Colonic mucosa (tissue), 4 donors: Measurements from ENCODE around the gene FNDC7. TPM values are rescaled to one million over a fixed set of nuclear protein-coding genes. Genes with fewer than 3 reads are reported as not detected.

ENCODE experiments used
- DNase-seq: peaks from one replicate; pipeline ENCODE4 v3.0.0-alpha.2; 2020
- H3K27ac ChIP-seq: fragments of 200-600 bp; one replicate; pipeline ENCODE4 v1.8.0; 2021
- H3K27me3 ChIP-seq: fragments of 200-600 bp; one replicate; pipeline ENCODE4 v1.8.0; 2021
- H3K36me3 ChIP-seq: fragments of 200-600 bp; one replicate; pipeline ENCODE4 v1.8.0; 2021
- H3K4me1 ChIP-seq: fragments of 200-600 bp; one replicate; pipeline ENCODE4 v1.8.0; 2021; ENCODE audit warnings: mild to moderate bottlenecking
- H3K4me3 ChIP-seq: fragments of 200-600 bp; one replicate; pipeline ENCODE4 v1.8.0; 2021
- H3K9ac ChIP-seq, 2 donors: one replicate each; pipeline ENCODE4 v1.7.0; 2013; ENCODE audit warnings: control low read depth in 2 of 2, low read depth in 2 of 2, low read length in 2 of 2
- H3K9me3 ChIP-seq: fragments of 200-600 bp; one replicate; pipeline ENCODE4 v1.8.0; 2021
- CTCF ChIP-seq: fragments of 200-600 bp; IDR thresholded peaks from one replicate; pipeline ENCODE4 v1.8.0; 2022; ENCODE audit warnings: antibody characterized with exemption, mild to moderate bottlenecking
- intact Hi-C: fragments of 100-400 bp; cut with DNase I; formaldehyde crosslinking; loops from one replicate; pipeline ENCODE4 v1.14.1; 2022
- total RNA-seq, 2 donors: library from RNA; stranded (reverse); fragmentation: NEBNext Ultra II Directional in 1 of 2; extraction: Animal tissue kit (Norgen Biotek cat#: 25700) in 1 of 2; gene quantifications; one replicate each; pipeline ENCODE4 v1.2.1, GENCODE V29; 2021
- donor health status: healthy.
- donor health status: DM: no; HTN: no; CAD: no.
- donor health status: DM: no; HTN: no; CAD: no.

Gene FNDC7
- total RNA-seq, 2 donors from 2014 or later, result not detected

DNA sequence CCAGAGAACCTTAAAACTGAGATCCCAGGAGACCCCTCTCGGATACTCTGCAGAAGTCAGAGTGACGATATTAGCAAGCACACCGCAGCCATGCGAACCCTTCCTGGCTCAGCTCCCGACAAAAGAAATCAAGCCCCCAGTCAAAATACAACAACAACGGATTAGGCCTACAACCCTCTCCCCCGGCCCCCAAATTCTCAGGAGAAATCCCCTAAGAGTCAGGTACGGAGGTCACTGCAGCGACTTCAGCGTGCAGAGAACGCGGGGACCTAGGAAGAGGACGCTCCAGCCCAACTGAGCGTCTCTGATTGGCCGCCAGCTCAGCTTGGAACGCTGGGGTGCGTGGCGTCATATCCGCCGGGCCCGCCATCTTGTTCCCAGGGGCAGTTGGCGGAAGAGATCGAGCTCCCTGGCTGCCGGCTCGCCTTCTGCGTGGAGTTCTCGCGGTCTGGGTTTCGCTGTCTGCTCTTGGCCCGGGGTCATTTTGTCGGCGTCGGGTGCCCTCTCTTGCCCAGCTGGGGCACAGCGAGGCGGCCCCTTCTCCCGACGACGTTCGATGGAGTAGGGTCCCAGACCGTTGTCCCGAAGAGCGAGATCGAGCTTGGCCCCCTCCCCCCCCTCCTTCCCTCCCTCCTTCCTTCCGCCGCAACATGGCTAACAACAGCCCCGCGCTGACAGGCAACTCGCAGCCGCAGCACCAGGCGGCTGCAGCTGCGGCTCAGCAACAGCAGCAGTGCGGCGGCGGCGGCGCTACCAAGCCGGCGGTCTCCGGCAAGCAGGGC, 20.6 kb upstream of the FNDC7 start, which contains the start of gene PRPF38B:
TSS of gene PRPF38B (plus strand) at position 369 of the 782 bp plus-strand sequence. CDS start at position 651, 282 bp downstream.
- no peak for TF ChIP-seq CTCF
- Histone ChIP-seq H3K36me3 (peaks cover 6% of the 10 kb centered on the region), H3K27me3 (no peaks in the 10 kb centered on the region), H3K27ac (peak within 1 kb of the TSS; percentile 97), H3K4me1 (no peaks in the 10 kb centered on the region), H3K9ac (peak within 1 kb of the TSS; percentile 93 to 99), H3K9me3 (no peaks in the 10 kb centered on the region), H3K4me3 (peak within 1 kb of the TSS; percentile 73)
- intact Hi-C loops, result no loop called here
- DNase-seq, result peak; percentile 95

- peak; percentile 68 for DNase-seq
Measured at GRCh38 chr1:108692724-108693655, 19.7 kb upstream of the FNDC7 start.

GRCh38 chr1:108695535-108695934, 17.2 kb upstream of the FNDC7 start:
- Histone ChIP-seq H3K9me3 (no peaks in the 10 kb centered on the region), H3K27ac (no peak overlapping the region), H3K4me1 (no peaks in the 10 kb centered on the region), H3K9ac (no peak overlapping the region), H3K4me3 (no peak overlapping the region), H3K36me3 (peaks cover 13% of the 10 kb centered on the region), H3K27me3 (no peaks in the 10 kb centered on the region)
- DNase-seq, result no peak
- intact Hi-C loops, result loop anchor here (2.0 kb wide), 1 partner anchor 51 kb away; the partner anchor contains the start of gene STXBP3
- TF ChIP-seq CTCF, result no peak

More at GRCh38 chr1:108692724-108693655, 19.7 kb upstream of the FNDC7 start:
- TF ChIP-seq CTCF, result no peak
- Histone ChIP-seq H3K4me3 (peak overlapping the region; percentile 73), H3K27me3 (no peaks in the 10 kb centered on the region), H3K27ac (peak overlapping the region; percentile 97), H3K9me3 (no peaks in the 10 kb centered on the region), H3K36me3 (peaks cover 9% of the 10 kb centered on the region), H3K4me1 (no peaks in the 10 kb centered on the region), H3K9ac (peak overlapping the region; percentile 93 to 99)
- intact Hi-C loops, result no loop called here

- intact Hi-C loops, result no loop called here
Measured at GRCh38 chr1:108699375-108700332, 13.1 kb upstream of the FNDC7 start.

More at GRCh38 chr1:108699375-108700332, 13.1 kb upstream of the FNDC7 start:
- no peak for DNase-seq
- Histone ChIP-seq H3K9me3 (no peaks in the 10 kb centered on the region), H3K9ac (no peak overlapping the region), H3K4me1 (no peaks in the 10 kb centered on the region), H3K27ac (no peak overlapping the region), H3K36me3 (peaks cover 13% of the 10 kb centered on the region), H3K27me3 (no peaks in the 10 kb centered on the region), H3K4me3 (no peak overlapping the region)
- no peak for TF ChIP-seq CTCF
